Measurements from ENCODE around the gene XYLB.

The XYLB gene

GRCh38 chr3:38314112-38314763 lies 32.3 kb upstream of the XYLB start:
- Histone ChIP-seq H3K27me3 (ENCODE audit: insufficient read depth, low read depth, severe bottlenecking) (no peaks in the 10 kb centered on the region), H3K4me3 (ENCODE audit: low read depth, low read length) (no peak overlapping the region), H3K36me3 (no peaks in the 10 kb centered on the region), H3K9me3 (ENCODE audit: severe bottlenecking) (no peaks in the 10 kb centered on the region), H3K27ac (no peak overlapping the region)
- no peak for TF ChIP-seq CTCF (IDR thresholded peaks at IDR 0.05; ENCODE audit: low read depth, low read length)
- no peak for DNase-seq

GRCh38 chr3:38314764-38315487 lies 31.7 kb upstream of the XYLB start:
- no peak overlapping the region for H3K4me3 ChIP-seq (ENCODE audit: low read depth, low read length)
- H3K27me3 ChIP-seq (ENCODE audit: insufficient read depth, low read depth, severe bottlenecking) = no peaks in the 10 kb centered on the region
- no peak overlapping the region for H3K27ac ChIP-seq
- no peaks in the 10 kb centered on the region for H3K36me3 ChIP-seq
- no peaks in the 10 kb centered on the region for H3K9me3 ChIP-seq (ENCODE audit: severe bottlenecking)
- DNase-seq = no peak
- no peak for TF ChIP-seq CTCF (IDR thresholded peaks at IDR 0.05; ENCODE audit: low read depth, low read length)

- no peak overlapping the region for H3K27ac ChIP-seq
- DNase-seq = no peak
- H3K27me3 ChIP-seq (ENCODE audit: insufficient read depth, low read depth, severe bottlenecking) = no peaks in the 10 kb centered on the region
- no peaks in the 10 kb centered on the region for H3K36me3 ChIP-seq
- TF ChIP-seq CTCF (IDR thresholded peaks at IDR 0.05; ENCODE audit: low read depth, low read length) = no peak
- H3K4me3 ChIP-seq (ENCODE audit: low read depth, low read length) = no peak overlapping the region
- no peaks in the 10 kb centered on the region for H3K9me3 ChIP-seq (ENCODE audit: severe bottlenecking)
Measured at GRCh38 chr3:38315488-38316230, 30.9 kb upstream of the XYLB start.

- no peak for DNase-seq
- H3K36me3 ChIP-seq = no peaks in the 10 kb centered on the region
- no peaks in the 10 kb centered on the region for H3K27me3 ChIP-seq (ENCODE audit: insufficient read depth, low read depth, severe bottlenecking)
- no peak overlapping the region for H3K27ac ChIP-seq
- no peaks in the 10 kb centered on the region for H3K9me3 ChIP-seq (ENCODE audit: severe bottlenecking)
- TF ChIP-seq CTCF (IDR thresholded peaks at IDR 0.05; ENCODE audit: low read depth, low read length) = no peak
- H3K4me3 ChIP-seq (ENCODE audit: low read depth, low read length) = no peak overlapping the region
Measured at GRCh38 chr3:38316356-38317191, 30.0 kb upstream of the XYLB start.

GRCh38 chr3:38317192-38317759 lies 29.3 kb upstream of the XYLB start:
- Histone ChIP-seq H3K36me3 (no peaks in the 10 kb centered on the region), H3K27ac (no peak overlapping the region), H3K4me3 (ENCODE audit: low read depth, low read length) (no peak overlapping the region), H3K27me3 (ENCODE audit: insufficient read depth, low read depth, severe bottlenecking) (no peaks in the 10 kb centered on the region), H3K9me3 (ENCODE audit: severe bottlenecking) (no peaks in the 10 kb centered on the region)
- no peak for DNase-seq
- no peak for TF ChIP-seq CTCF (IDR thresholded peaks at IDR 0.05; ENCODE audit: low read depth, low read length)
